GM18909 (cell line): ENCODE measurements around the gene SLX9.
A peak's percentile ranks its signal among the peaks of the same experiment; 100 is the strongest.

Experiments used
- ATAC-seq: cut with Tn5 transposase; IDR thresholded peaks from one replicate; pipeline ENCODE4 v1.9.1; 2021; ENCODE audit warnings: mild to moderate bottlenecking; ENCODE audit not compliant: unreplicated experiment, poor library complexity

SLX9 gene

DNA sequence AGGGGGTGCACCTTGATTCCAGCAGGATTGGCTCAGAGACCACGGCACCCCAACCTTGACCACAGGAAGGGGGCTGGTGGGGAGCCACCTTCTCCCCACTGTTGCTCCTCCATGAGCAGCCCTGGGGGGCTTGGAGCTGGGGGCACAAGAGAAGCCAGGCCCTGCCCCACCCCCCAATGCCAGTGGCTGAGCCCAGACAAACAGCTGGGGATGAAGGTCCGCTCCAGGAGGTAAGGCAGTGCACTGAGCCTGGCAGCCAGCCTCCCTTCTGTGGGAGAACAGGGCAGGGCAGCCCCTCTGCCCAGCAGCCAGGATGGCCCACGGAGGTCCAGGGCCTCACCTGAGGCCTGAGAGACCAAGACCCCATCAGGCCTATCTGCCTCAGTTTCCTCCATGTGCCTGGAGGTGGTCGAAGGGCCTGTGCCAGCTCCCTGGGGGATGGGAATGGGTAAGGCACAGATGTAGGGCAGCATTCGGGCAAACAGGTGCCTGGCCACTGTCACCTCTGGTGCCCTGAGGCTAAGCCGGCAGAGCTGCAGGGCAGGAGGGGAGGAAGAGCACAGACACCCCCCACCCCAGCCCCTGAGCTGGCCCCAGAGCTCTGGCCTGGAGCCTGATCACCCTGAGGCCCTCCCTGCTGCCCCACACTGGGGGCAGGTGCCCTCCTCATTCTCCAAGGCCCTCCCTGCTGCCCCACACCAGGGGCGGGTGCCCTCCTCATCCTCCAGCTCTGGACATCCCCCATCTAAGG, 26.2 kb upstream of the SLX9 start:
- no peak for ATAC-seq

DNA sequence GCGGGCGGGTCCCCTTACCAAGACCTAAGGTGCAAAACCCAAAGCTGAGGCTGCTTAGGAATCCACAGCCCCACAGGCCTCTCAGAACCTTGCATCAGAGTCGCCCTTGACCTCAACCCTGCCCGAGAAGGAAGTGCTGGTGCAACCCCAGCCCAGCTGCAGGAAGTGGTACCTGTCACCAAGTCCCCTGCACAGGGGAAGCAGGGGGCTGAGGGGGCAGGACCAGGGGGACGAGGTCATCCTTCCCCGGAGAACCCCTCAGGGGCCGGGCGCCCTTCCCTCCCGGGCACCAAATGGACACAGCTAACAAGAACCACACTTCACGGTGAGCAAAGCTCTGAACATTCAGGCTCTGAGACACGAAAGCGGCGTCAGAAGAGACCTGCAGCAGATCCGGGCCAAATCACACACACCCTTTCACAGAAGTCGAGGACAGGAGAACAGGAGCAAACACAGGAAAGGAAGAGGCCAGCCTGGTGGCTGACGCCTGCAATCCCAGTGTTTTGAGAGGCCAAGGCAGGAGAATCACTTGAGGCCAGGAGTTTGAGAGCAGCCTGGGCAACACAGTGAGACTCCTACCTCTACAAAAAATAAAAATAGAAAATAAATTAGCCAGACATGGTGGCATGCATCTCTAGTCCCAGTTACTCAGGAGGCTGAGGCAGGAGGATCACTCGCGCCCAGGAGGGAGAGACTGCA, 25.5 kb upstream of the SLX9 start:
- ATAC-seq = peak; percentile 73

DNA sequence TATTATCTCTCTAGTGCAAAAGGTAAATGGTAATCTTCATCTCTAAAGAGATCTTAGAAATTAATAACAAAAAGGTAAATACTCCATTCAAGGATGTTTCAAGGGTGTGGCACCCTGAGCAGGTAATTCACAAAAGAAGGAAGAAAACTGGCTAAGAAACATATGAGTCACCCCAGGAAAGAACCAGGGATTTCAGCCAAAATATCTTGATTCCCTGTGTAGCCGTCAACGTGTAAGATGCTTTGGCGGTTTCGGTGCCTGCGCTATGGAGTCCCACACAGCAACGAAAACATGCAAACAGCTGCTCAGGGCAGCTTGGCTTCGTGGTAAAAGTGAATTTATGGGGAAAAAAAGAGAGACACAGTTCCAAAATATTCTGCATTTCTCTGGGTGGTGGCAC, 22.9 kb upstream of the SLX9 start:
- ATAC-seq = no peak

DNA sequence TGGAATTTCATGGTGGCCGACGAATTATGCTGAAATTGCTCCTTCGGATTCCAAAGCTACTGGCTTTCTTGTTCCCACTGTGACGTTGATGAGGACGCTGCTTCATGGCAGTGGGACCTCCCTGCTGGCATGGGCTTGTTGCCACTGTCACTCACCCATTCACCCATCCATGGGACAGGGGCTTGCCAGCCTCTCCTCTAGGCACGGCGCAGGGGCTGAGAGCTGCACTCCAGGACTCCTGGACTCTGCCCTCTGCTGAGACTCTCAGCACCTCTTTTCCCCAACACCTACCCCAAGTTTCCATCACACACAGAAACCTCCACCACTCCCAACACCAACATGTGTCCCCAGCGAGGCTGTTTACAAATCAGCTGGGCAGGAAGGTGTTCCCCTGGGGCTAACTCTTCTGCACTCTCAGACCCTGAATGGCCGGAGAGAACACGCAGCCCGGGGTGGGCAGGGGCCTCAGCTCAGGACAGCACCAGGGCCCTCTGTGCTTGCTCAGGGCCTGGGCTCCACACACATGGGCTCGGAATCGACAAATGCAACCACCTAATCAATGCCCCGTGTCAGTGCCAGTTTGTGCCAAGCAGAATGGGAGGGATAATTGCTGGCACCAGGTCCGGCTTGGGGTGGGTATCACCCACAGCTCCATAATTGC, 22.3 kb upstream of the SLX9 start:
- no peak for ATAC-seq

DNA sequence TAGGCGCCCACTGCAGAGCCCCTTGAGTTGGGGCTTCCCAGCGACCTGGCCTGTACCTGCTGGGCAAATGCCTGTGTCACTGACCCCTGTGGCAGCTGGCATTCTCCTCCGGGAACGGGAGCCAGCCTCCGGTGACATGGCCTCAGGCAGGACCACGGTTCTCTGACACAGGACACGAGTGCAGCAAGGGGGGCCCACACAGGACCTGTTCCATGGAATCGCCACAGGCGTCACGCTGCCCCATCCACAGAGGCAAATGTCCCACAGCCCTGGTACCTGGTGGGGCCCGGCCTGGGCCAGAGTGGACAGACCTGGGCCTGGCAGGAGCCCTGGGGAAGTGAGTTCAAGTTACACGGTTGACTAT, 21.7 kb upstream of the SLX9 start:
- ATAC-seq = no peak

DNA sequence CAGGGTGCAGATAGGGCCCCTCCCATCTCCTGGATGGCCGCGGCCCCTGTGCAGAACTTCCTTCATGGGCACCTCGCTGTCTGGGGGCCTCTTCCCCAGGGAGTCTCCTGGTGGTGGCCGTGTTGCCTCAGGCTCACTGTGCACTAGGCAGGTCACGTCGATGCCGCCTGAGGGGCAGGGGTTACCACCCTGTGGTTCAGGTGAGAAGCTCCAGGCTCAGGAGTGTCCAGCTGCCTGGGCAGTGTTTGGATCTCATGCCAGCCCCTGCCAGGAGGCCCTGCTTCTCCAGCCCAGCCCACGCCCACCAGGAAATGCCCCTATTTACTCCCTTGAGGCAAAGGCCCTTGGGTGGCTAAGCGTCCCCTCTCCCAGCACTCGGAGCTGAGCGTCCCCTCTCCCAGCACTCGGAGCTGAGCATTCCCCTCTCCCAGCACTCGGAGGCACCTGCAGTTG, 21.2 kb upstream of the SLX9 start:
- ATAC-seq = no peak

DNA sequence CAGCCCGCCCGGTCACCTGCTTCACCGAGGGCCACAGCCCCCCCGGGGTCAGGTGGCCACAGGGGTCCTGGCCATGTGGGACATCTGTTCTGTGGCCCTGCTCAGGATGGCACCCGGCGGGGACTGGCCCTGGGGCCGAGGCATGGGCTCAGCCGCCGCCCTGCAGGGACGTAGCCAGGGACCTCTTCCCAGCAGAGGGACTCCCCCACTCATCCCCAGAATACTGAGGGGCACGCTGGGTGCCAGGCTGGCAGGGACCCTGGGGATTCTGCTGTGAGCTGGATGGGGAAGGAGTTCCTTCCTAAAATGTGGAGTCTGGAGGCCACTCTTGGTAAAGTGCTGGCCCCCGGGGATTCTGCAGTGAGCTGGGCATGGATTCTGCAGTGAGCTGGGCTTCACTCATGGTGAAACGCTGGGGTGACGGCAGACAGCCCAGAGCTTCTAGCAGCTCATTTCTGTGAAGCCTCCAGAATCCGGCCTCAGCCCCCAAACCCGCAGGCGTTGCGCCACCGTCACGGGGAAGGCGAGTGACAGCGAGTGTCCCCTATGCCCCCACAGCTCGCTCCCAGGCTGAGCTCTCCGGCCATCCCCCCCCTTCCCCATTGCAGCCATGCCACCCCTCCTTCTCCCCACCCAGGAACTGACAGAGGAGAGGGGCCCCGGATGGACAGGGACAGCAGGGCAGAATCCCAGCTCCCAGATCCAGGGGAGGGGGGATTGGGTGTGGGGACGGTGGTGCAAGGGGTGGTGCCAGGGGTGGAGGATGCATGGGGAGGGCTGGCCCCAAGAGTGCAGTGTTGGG, 20.5 kb upstream of the SLX9 start:
- no peak for ATAC-seq

DNA sequence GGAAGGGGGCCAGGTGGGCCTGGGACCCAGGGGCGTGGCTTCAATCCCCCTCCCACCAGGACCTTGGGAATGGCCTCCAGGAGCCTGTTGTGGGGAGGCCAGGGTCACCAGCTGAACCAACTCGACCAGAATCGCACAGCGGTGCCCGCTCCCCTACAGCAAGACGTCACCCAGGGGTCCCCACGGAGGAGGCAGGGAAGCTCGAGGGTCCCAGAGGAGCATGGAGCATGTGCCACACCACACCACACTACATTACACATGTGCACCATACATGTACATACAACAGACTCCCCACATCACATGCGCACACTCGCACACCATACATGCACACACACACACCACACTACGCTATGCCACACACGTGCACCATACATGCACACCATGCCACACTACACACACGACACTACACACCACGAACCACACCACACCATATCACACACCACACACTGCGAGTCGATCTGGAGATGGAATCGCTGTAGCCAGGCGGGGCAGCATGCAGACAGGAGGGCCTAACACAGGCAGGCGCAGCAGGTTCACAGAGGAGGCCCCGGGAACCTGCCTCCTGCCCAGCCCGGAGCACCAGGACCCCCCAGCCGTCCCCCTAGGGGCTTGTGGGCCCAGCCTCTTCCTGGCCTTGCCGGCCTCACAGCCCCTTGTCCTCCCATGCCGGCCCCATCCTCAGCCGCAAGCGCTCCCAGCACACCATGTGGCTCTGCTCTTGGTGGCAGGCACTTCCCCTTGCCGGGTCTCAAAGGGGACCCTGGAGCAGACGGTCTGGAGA, 19.7 kb upstream of the SLX9 start:
- peak; percentile 14 for ATAC-seq

DNA sequence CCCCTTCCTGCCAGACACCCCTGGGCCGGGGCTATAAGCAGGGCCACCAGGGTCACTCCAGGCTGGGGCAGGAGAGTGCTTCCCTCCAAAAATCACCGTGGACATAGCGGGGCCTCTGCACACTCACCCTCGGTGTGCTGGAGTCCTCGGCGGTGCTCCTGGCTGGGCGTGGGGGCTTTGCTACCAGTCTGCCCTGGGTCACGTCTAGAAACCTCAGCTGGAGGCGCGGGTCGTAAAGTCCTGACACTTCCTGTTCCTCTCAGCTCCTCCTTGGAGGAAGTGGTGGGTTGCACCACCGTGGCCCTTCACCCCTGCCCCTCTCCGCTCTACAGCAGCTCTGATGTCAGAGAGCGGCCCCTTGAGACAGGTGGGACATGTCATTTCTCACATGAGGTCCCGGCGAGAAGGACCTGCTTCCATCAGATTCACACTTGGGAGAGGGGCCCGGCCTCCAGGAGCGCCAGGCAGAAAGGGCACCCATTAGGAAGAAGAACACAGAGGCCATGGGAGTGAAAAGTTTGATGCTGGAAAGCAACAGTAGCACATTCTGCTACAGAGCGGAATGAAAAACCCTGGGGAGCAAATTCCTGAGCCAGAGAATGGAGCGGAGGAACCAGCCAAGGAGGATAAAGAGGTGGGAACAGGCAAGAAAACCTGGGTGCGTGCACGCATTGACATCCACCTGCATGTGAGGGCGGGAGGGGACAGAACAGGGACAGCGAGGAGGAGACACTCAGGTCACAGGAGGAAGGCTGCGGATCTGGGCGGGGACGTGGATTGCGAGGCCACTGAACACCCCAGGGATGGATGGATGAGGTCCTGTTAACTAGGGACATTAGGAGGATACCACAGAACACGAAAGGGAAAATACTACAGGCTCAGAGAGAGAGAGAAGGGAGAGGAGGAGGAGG, 18.9 kb upstream of the SLX9 start, which contains the start of gene ITGB2:
Gene ITGB2 (minus strand): TSS at position 206 of the 911 bp plus-strand sequence. CDS start 10,117 bp downstream, outside the sequence.
- peak; percentile 75 for ATAC-seq

DNA sequence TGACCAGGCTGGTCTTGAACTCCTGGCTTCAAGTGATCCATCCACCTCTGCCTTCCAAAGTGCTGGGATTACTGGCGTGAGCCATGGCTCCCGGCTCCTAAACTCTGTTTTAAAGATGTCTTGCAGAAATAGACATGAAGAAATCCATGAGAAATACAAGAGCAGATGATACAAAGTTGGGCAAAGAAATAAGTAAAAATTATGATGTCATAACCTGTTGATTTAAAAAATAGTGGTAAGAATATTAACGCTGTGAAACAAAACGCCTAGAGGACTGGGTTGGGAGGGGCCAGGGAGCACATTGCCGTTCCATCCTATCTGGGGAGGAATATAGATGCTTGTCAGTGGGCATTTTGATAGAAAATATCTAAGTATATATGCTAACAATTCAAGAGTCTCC, 17.9 kb upstream of the SLX9 start:
- no peak for ATAC-seq

DNA sequence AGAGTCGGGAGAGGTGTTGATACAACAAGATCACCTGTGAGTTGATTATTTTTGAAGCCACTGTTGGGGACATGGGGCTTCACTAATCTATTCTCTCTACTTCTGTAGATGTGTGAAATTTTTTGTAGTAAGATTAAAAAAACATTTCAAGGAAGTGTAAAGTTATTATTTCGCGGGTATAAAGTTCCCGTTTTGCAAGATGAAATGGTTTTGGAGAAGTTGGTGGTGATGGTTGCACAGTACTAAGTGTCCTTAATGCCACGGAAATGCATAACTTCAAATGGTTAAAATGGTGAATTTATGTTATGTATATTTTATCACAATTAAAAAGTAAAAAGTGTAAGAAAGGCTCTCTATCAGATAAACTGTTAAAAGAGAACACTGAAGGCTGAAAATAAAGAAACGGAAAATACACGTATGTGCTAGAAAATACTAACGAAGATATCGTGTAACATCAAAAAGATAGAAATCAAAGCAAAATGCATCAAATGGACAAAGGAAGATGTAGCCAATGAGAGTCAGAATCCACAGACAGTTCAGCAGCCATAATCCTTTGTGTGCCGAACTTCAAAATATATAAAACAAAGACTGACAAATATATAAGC, 16.2 kb upstream of the SLX9 start:
- ATAC-seq = no peak

DNA sequence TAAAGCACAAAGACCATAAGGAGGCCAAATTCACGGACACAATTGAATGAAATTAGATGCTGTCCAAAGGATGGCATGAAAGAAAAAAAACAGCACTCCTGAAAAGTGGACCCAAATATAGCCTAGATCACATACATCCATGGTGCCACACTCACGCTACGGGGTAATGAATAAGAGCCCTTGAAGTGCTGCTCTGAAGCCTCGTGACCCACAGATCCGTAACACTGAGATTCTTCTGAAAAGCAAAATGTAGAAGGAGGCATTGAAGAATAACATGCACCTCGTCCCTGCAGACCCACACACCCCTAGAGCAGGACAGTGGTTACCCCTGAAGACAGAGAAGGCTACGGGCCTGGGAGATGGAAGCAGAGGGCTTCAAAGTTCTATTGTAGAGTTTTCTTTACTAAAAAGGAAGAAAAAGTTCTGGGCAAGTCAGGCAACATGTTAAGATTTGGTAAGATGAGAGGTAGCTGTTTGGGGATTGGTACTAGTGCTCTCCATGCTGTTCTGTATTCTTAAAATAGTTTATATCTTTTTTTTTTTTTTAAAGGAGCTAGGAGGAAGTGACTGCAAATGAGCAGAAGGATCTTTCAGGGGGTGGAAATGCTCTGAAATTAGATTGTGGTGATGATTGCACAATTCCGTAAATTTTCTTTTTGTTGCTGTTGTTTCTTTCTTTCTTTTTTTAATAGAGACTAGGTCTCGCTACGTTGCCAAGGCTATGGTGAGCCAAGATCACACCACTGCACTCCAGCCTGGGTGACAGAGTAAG, 15.0 kb upstream of the SLX9 start:
- ATAC-seq = no peak

DNA sequence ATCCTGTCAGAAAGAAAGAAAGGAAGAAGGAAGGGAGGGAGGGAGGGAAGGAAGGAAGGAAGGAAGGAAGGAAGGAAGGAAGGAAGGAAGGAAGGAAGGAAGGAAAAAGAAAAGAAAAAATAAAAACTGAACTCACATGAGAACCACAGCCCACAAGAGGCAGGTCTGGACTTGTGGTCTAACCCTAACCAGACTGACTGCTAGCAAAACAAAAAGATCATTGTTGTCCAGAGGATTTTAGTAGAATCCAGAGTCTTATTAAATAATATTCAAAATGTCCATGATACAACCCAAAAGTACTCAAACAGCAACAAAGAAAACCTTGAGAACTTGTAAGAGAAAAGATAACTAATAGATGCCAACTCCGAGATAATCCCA, 14.5 kb upstream of the SLX9 start:
- ATAC-seq = no peak

DNA sequence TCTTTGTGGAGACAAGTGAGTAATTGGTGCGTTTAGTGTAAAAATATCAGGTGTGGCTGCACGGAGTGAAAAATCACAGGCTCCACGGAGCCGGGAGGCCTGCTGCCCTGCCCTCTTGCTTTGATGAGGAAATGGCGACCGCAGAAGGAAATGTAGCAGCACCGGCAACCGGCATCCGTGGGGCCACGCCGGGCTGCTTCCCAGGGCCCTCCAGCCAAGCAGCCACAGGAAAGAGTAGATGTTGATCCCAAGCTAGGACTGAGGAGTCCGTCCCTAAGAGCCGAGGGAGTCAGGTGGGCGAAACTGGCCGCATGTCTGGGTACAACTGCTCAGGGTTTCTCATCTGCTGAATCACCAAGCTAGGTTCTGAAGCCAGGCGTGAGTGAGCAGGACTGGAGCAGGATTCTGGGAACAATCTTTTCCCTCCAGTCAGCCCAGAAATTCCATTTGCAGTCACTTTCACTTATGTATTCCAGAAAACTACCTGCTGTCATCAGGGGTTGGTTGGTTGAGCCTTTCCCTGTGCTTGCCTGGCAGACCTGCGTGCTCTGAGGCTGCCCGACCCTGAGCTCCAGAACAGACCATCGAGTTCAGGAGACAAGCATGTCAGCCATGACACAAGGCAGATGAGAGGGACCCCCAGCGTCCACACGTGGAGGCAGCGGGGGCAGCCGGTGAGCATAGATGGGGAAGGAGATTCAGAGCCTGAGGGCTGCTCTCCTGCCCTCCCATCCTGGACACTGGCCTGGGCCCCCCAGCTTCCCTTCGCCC, 13.3 kb upstream of the SLX9 start:
- ATAC-seq = no peak

DNA sequence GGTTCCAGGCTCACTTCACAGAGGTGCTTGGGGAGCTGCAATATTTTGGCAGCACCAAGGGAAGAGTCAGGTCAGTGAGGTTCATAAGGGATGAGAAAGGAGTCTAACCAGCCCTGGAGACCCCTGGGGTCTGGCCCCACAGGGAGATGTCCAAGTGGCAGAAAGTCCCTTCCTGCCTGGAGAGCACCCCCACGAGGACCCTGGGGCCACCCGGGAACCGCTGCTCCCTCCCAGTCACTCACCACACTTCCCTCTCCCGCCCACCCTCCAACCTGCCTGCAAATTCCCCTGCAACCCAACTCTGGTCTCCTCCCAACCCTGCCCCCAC, 12.6 kb upstream of the SLX9 start:
- ATAC-seq = no peak

DNA sequence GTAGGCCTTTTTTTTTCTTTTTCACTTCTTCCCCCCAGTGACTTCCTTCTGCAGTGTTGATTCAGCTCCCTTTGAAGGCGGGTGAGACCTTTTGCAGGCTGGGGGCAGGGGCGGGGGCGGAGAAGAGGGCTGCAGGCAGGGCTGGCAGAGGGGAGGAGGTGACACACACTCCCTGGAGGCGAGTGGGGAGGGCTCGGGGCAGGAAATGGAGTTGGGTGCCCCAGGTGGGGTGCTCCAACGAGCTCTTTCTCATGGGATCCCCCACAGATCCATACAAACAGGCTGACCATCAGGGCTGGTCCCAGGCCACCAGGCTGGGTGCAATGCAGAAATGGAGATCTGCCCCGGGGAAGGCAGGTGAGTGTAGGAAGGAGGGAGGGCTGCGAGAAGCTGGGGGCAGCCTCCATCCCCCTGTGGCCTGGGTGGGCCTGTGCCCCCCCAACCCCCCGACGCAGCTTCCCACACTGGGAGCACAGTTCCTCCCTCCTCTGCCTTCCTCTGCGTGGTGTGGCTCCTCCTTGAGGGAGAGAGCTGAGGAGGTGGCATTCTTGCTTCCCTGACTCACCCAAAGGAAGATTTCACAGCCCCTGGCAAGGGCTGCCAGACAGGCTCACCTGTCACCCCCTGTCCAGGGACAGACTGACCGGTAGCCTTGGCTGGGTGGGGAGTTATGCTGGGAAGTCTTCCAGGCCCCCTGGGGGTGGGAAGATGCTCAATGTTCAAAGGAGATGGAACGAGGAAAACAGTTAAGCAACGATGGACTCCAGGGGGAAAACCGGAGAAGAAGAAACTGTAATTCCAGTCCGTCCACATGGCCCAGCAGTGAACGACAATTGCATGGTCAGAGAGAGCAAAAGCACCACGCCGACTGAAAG, 12.0 kb upstream of the SLX9 start:
- ATAC-seq = no peak
